GM18909 (cell line): Measurements from ENCODE around the gene HELZ.
"Not testable (repeated sequence)": the region's sequence is repeated elsewhere in the genome, so short reads cannot be mapped to it uniquely, and the experiment has no call there.

Source experiments
- ATAC-seq: cut with Tn5 transposase; IDR thresholded peaks from one replicate; pipeline ENCODE4 v1.9.1; 2021; ENCODE audit warnings: mild to moderate bottlenecking; ENCODE audit not compliant: unreplicated experiment, poor library complexity

The HELZ gene

DNA sequence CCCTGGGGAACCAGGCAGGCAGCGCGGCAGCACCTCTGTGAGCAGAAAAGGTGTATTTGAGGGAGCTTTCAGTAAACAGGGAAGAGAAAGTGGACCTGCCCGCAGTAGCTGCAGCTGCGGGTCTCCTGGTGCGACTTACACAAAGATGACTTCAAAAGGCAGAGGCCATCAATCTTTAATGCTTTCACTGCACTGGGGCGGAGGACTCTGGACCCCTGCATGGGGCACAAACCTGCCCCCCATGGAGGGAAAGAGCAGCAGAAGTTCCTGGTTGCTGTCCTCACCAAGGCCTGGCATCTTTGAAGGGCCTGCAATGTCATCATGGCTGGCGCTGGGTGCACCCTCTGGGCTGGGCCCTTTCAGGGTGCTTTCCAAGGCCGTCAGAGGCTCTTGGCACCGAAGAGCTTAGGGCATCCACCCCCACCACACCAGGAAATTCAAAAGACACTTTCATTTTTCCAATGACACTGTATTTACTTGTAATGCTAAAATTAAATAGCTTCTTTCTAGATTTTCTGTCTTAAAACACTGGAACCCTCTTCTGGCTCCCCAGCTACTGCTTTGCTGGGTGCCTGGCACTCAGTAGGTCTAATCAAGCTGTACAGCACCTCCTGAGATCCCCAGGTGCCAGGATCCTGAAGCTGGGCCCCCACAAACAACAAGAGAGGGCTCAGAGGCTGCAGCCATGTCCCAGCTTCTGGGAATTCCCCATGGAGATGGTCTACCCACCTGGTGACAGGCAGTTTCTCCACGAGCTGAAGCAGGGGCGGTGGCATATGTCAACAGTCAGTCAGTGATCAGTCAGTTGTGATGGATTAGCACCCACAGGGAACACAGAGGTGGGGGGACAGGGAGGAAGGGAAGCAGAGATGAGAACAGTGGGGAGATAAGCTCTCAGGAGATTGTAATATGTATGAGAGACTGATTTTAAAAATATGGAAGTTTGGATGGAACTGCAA, 202.8 kb downstream of the HELZ start:
- ATAC-seq: no peak

DNA sequence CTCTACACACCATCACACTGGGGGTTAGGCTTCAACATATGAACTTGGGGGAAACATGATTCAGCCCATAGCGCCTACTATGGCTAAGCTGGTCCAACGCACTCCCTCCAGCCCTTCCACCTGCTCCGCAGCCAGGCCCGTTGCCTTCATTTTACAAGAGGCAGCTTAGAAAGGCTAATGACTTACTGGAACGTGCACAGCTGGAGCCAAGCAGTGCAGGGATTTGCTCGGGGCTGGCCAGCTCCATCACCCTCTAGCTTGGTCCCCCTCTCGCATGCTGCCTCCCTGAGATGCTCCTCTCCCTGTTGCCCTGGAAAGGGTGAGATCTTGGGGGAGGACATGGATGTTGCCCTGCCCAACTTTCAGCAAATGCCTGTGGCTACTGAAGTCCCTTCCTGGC, 203.5 kb downstream of the HELZ start:
- no peak for ATAC-seq

DNA sequence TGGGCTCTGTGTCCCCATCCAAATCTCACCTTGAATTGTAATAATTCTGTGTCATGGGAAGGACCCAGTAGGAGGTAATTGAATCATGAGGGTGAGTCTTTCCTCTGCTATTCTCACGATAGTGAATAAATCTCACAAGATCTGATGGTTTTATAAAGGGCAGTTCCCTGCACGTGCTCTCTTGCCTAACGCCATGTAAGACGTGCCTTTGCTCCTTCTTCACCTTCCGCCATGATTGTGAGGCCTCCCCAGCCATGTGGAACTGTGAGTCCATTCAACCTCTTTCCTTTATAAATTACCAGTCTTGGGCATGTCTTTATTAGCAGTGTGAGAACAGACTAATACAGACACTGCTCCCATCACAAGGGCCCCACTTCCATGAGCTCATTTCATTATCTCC, 203.9 kb downstream of the HELZ start:
- not testable (repeated sequence) for ATAC-seq

DNA sequence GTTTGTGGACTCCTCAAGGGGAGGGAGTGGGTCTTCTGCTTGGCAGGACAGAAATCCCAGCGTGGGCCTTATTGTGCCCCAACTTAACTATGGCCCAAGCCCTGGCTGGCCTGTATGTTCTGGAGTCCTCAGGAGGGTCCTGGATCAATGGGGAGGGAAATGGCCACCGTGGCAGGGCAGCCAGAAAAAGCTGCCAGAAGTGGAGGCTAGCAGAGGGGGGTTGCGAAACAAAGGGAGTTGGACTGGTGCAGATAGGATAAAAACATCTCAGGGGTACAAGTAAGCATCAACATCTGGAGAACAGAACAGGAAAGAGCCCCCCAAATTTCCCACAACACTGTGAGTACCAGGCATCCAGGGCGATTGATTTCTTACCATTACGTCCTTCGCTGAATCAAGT, 204.3 kb downstream of the HELZ start:
- no peak for ATAC-seq

DNA sequence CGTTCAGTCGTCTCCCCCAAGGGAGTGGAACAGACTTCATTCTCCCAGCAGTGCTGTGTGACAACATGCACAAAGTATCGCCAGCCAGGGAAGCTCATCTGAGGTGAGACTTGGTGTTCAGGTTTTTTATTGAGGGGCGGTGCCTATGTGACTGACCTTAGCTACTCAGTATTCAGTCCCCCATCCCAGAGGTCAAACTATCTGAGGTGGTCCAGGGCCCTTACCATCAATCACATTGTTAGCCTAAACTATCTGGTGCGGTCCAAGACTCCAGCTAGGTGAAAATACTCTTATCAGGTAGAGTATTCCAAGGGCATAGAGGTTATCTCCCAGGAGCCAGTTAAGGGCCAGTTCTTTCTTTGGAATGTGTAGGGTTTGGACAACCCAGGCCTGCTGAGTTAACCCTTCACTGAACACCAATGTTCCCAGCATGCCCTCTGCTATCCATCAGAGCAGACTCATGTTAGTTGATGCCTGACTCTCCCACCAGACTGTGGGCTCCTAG, 206.1 kb downstream of the HELZ start:
- no peak for ATAC-seq

DNA sequence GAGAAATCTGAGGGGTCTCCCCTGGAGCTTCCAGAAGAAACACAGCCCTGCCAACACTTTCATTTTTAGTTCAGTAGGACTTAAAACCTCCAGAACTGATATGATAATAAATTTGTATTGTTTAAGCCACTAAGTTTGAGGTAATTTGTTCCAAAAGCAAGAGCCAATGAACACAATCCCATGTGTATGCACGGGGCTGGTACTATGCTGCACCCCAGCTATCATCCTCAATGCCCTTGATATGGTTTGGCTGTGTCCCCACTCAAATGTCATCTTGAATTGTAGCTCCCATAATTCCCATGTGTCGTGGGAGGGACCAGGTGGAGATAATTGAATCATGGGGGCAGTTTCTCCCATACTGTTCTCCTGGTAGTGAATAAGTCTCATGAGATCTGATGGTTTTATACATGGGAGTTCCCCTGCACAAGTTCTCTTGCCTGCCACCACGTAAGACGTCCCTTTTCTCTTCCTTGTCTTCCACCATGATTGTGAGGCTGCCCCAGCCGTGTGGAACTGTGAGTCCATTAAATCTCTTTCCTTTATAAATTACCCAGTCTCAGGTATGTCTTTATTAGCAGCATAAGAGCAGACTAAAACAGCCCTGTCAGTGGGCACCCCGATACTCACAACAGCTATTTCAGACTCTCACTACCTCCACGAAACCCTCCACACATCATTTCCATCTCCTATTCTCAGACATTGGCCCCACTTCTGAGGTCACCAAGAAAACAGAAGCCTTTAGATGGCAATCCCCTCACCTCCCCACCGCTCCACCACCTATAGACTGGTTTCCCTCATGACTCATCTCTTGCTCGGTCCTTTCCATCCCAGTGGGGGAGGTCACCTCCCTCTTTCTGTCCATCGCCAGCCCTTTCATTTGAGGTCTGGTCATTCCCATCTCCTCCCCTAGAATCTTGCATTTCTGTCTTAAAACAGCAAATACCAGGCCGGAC, 209.6 kb downstream of the HELZ start:
- no peak for ATAC-seq

DNA sequence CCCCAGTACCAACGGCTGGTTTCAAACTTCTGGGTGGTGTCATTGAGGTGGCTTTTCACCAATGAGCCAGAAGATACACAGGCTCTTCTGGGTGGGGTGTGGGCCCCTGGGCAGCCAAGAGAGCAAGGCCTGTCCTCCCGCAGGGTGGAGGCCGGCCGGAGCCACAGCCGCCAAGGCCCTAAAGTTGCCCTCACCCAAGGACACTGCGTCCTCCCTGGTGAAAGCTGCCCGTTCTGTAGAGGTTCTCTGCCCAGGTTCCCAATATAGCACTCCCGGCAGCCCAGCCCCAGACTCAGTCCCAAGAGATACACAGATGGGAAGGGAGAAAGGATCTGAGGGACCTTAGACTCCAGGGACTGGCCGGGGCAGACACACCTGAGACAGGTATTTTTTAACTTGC, 211.4 kb downstream of the HELZ start:
- ATAC-seq: no peak

DNA sequence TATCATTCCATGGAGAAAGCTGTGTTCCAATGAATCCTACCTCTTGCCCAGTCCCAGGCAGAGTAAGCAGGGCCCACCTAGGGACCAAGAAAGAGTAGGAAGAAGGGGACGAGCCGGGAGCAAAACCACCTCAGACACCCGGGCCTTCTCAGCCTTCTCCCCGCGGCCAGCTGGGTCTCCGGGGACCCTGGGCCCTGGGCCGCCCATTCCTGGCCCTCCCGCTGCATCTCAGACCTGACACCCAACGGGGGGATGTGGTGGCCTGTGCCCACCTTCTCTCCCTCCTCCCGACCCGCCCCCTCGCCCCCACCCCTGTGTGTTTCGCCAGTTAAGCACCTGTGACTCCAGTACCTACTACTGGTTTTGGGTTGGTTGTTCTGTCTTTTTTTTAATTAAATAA, 212.0 kb downstream of the HELZ start:
- ATAC-seq: no peak

DNA sequence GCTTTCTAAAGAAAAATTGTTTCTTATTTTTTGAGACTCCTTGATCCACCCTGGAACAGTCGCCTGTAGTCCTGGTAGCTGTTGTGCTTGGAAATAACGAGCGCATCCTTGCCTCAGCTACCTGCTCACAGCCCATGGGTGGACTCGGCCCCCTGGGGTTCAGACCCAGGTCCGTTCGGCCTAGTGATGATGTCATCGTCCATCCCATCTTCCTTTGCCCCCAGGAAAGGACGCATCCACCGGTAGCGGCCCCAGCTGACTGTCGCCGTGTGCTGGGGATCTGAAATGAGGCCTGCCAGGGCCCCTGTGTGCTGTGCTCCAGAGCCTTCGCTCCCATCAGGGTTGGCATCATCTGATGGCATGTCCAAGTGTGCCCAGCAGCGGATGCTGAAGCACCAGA, 212.6 kb downstream of the HELZ start:
- no peak for ATAC-seq

DNA sequence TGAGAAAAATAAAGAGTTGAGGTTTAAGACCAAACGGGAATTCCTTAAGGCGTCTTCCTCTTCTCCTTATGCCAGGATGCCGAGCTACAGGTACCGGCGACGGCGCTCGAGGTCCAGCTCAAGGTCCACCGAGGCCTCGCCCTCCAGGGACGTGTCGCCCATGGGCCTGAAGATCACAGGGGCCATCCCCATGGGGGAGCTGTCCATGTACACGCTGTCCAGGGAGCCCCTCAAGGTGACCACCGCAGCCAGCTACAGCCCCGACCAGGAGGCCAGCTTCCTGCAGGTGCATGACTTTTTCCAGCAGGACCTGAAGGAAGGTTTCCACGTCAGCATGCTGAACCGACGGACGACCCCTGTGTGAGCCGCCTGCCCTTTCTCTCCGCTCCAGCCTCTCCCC, 214.4 kb downstream of the HELZ start:
- ATAC-seq: no peak

DNA sequence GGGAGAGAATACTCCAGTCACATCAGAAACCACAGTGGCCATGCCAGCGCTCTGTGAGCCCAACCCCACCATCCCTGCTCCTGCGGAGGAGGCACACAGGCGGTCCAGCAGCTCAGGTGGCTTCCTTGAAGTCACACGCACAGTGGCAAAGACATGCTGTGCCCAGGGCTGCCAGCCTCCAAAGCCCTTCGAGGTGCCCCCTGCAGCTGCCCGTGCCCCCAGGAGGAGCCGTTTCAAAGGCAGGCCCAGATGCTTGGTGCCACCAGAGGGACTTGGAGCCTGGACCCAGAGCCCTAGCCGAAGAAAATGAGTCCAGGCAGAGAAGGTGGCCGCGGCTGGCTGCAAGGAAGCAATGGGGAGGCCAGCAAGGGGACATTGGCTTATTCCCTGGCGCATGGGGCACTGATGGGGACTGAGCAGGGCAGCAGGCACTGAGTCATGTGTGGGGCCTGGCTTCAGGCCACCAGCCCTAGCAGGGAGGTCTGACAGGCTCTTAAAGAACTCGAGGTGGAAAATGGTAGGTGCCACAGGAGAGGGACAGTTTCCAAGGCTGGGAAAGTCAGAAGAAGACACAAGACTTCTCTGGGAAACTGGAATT, 217.9 kb downstream of the HELZ start:
- ATAC-seq: no peak

DNA sequence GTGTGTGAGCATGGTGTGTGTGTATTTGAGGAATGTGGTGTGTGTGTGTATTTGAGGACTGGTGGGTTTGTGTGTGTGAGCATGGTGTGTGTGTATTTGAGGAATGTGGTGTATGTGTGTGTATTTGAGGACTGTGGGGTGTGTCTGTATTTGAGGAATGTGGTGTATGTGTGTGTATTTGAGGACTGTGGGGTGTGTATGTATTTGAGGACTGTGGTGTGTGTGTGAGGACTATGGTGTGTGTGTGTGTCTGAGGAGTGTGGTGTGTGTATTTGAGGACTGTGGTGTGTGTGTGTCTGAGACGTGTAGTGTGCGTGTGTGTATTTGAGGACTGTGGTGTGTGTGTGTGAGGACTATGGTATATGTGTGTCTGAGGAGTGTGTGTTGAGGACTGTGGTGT, 218.7 kb downstream of the HELZ start:
- no peak for ATAC-seq

DNA sequence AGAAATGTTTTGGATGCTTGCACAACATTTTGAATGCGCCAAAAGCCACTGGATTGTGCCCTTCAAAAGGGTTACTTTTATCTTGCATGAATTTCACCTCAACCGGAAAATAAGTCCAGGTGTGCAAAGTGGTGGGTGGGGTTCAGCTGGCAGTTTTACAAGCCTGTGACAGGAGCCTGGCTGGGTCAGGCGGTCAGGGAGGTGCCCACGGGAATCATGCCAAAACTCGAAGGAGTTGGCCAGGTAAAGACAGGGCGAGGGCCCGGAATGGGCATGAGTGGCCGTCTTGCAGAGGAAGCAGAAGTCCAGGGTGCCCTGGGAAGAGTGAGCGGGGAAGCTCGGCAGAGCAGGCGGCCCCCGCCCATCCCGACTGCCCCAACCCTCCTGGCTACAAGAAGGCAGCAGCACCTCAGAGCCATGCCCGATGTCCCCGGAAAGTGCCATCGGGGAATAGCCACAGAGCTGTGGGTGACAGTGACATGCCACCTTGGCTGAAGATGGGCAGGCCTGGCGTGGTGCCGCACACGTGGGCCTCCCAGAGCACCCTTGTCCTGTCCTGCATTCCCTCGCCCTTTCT, 219.7 kb downstream of the HELZ start:
- ATAC-seq: no peak

DNA sequence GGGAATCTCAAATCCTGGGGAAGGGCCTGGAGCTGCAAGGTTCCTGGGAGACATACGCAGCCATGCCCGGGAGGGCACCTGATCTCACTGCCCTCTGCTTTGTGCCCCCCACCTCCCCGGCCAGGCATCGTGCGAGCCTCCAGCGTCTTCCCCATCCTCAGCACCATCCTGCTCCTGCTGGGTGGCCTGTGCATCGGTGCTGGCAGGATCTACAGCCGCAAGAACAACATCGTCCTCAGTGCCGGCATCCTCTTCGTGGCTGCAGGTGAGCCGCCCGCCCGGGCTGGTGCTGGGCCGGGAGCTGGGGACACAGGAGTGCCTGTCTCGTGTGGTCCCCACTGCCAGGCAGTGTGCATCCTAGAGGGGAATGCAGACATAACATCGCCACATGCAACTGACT, 220.3 kb downstream of the HELZ start:
- no peak for ATAC-seq

DNA sequence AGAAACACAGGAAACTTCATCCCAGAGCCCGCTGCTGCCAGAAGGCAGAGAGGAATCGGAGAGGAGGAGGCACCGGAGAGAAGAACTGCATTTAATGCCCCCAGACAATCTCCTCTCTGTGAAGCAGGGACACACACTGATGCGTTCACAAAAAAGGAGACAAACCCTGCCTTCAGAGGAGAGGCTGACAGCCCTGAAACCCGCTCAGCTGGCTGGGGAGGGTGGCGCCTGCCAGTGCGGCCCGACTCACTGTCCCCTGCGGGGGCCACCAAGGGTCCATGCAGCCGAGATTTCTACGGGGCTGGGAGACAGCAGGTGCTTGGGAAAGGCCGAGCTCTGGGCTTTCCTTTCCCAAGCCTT, 222.6 kb downstream of the HELZ start:
- no peak for ATAC-seq

DNA sequence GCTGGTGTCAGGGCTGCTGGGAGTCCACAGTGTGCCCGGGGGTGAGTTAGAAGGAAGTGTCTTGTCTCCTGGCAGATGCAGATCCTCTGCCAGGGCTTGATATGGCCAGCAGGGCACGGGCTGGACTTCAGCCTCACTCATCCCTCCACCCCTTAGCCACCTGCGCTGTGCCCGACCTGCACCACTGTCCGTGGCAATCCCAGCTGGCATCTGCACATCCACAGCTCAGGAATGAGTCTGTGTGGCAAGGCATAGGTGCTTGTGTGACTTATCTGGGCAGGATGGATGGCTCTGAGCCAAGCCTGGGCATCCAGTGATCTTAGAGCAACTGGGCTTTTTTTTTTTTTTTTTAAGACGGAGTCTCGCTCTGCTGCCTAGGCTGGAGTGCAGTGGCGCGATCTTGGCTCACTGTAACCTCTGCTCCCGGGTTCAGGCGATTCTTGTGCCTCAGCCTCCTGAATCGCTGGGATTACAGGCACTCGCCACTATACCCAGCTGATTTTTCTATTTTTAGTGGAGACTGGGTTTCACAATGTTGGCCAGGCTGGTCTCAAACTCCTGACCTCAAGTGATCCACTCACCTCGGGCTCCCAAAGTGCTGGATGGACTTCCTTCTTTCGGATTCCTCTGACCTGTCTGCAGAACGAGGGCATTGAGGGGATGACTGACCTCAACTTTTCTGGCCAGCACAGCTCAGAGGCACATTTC, 223.1 kb downstream of the HELZ start:
- ATAC-seq: no peak

DNA sequence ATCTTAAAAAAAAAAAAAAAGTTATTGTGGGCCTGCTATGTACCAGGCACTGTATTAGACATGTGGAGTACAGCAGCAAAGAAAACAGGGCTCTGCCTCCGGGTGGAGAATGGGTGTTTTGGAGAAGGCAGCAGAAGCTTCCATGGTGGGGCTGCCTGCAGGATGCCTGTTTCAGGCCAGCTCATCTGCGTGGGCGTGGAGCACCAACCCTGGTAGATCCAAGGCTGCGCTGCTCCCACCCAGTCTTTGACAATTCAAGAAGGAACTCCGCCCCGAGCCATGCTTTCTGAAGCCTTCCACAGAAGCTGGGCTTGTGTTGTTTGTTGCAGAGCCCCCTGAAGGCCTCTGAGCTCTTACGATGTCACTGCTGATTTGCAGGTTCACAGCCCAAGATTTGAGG, 223.8 kb downstream of the HELZ start:
- no peak for ATAC-seq
